HUES48 (cell line): Measurements from ENCODE around the gene ARHGEF3.

ENCODE experiments used
- H3K27ac ChIP-seq: one replicate; pipeline ENCODE4 v1.7.0; 2013; ENCODE audit warnings: low read depth, low read length, inconsistent platforms
- H3K27me3 ChIP-seq: 2 replicates; pipeline ENCODE4 v1.6.1; 2013; ENCODE audit warnings: mild to moderate bottlenecking, low read length; ENCODE audit not compliant: control insufficient read depth, insufficient read depth
- H3K36me3 ChIP-seq: 2 replicates; pipeline ENCODE4 v1.6.1; 2013; ENCODE audit warnings: low read length; ENCODE audit not compliant: control insufficient read depth, insufficient read depth
- H3K4me1 ChIP-seq: 2 replicates; pipeline ENCODE4 v1.6.1; 2013; ENCODE audit warnings: mild to moderate bottlenecking, low read length; ENCODE audit not compliant: control insufficient read depth, insufficient read depth
- H3K4me3 ChIP-seq: 2 replicates; pipeline ENCODE4 v1.5.1; 2013; ENCODE audit warnings: mild to moderate bottlenecking, low read depth, low read length
- H3K9ac ChIP-seq: 2 replicates; pipeline ENCODE4 v1.6.1; 2013; ENCODE audit warnings: mild to moderate bottlenecking, low read depth, low read length, moderate library complexity
- H3K9me3 ChIP-seq: 2 replicates; pipeline ENCODE4 v1.6.1; 2013; ENCODE audit warnings: low read length; ENCODE audit not compliant: control insufficient read depth, insufficient read depth

Gene ARHGEF3

GRCh38 chr3:56819016-56819809, 17.5 kb upstream of the ARHGEF3 start:
- Histone ChIP-seq H3K9me3 (no peaks in the 10 kb centered on the region), H3K9ac (no peak overlapping the region), H3K4me3 (no peak overlapping the region), H3K27me3 (no peaks in the 10 kb centered on the region), H3K36me3 (no peaks in the 10 kb centered on the region), H3K4me1 (peaks cover 22% of the 10 kb centered on the region), H3K27ac (peak overlapping the region; percentile 11)

- H3K36me3 ChIP-seq, result no peaks in the 10 kb centered on the region
- no peaks in the 10 kb centered on the region for H3K27me3 ChIP-seq
- H3K9ac ChIP-seq, result no peak overlapping the region
- H3K27ac ChIP-seq, result peak overlapping the region; percentile 11
- peaks cover 14% of the 10 kb centered on the region for H3K4me1 ChIP-seq
- no peaks in the 10 kb centered on the region for H3K9me3 ChIP-seq
- H3K4me3 ChIP-seq, result no peak overlapping the region
These were observed 16.6 kb upstream of the ARHGEF3 start for GRCh38 chr3:56818156-56818985.

- Histone ChIP-seq H3K27ac (no peak overlapping the region), H3K4me3 (no peak overlapping the region)
These were observed 15.9 kb upstream of the ARHGEF3 start for GRCh38 chr3:56817646-56818045.

GRCh38 chr3:56816061-56816460, 14.3 kb upstream of the ARHGEF3 start:
- Histone ChIP-seq H3K4me1 (peaks cover 8% of the 10 kb centered on the region; the same call in 1 of the 2 replicates), H3K27ac (no peak overlapping the region), H3K9ac (no peak overlapping the region), H3K4me3 (no peak overlapping the region), H3K36me3 (no peaks in the 10 kb centered on the region), H3K27me3 (no peaks in the 10 kb centered on the region), H3K9me3 (no peaks in the 10 kb centered on the region)

More at GRCh38 chr3:56817646-56818045, 15.9 kb upstream of the ARHGEF3 start:
- H3K36me3 ChIP-seq, result no peaks in the 10 kb centered on the region
- no peak overlapping the region for H3K9ac ChIP-seq
- peaks cover 12% of the 10 kb centered on the region; the same call in 1 of the 2 replicates for H3K4me1 ChIP-seq
- H3K9me3 ChIP-seq, result no peaks in the 10 kb centered on the region
- H3K27me3 ChIP-seq, result no peaks in the 10 kb centered on the region

GRCh38 chr3:56815589-56815988, 13.8 kb upstream of the ARHGEF3 start:
- H3K27ac ChIP-seq, result no peak overlapping the region
- no peaks in the 10 kb centered on the region for H3K27me3 ChIP-seq
- peaks cover 8% of the 10 kb centered on the region; the same call in 1 of the 2 replicates for H3K4me1 ChIP-seq

GRCh38 chr3:56813653-56813960, 11.9 kb upstream of the ARHGEF3 start:
- Histone ChIP-seq H3K9me3 (no peaks in the 10 kb centered on the region), H3K4me3 (no peak overlapping the region), H3K27ac (no peak overlapping the region), H3K36me3 (no peaks in the 10 kb centered on the region), H3K27me3 (no peaks in the 10 kb centered on the region), H3K4me1 (peaks cover 6% of the 10 kb centered on the region; the same call in 1 of the 2 replicates), H3K9ac (no peak overlapping the region)

More at GRCh38 chr3:56815589-56815988, 13.8 kb upstream of the ARHGEF3 start:
- H3K36me3 ChIP-seq, result no peaks in the 10 kb centered on the region
- H3K4me3 ChIP-seq, result no peak overlapping the region
- H3K9me3 ChIP-seq, result no peaks in the 10 kb centered on the region
- no peak overlapping the region for H3K9ac ChIP-seq

GRCh38 chr3:56812754-56813652, 11.3 kb upstream of the ARHGEF3 start:
- no peak overlapping the region for H3K4me3 ChIP-seq
- H3K36me3 ChIP-seq, result no peaks in the 10 kb centered on the region
- no peaks in the 10 kb centered on the region for H3K27me3 ChIP-seq
- H3K27ac ChIP-seq, result no peak overlapping the region
- peaks cover 6% of the 10 kb centered on the region; the same call in 1 of the 2 replicates for H3K4me1 ChIP-seq
- no peak overlapping the region for H3K9ac ChIP-seq
- no peaks in the 10 kb centered on the region for H3K9me3 ChIP-seq

GRCh38 chr3:56811546-56812202, 9.9 kb upstream of the ARHGEF3 start:
- no peaks in the 10 kb centered on the region for H3K36me3 ChIP-seq
- no peak overlapping the region for H3K27ac ChIP-seq
- peaks cover 6% of the 10 kb centered on the region; the same call in 1 of the 2 replicates for H3K4me1 ChIP-seq
- no peak overlapping the region for H3K4me3 ChIP-seq
- H3K9me3 ChIP-seq, result no peaks in the 10 kb centered on the region
- no peak overlapping the region for H3K9ac ChIP-seq
- H3K27me3 ChIP-seq, result no peaks in the 10 kb centered on the region

- no peak overlapping the region for H3K9ac ChIP-seq
- H3K27me3 ChIP-seq, result no peaks in the 10 kb centered on the region
- no peaks in the 10 kb centered on the region for H3K9me3 ChIP-seq
- peaks cover 6% of the 10 kb centered on the region; the same call in 1 of the 2 replicates for H3K4me1 ChIP-seq
- no peak overlapping the region for H3K27ac ChIP-seq
- no peaks in the 10 kb centered on the region for H3K36me3 ChIP-seq
- no peak overlapping the region for H3K4me3 ChIP-seq
These were observed 9.1 kb upstream of the ARHGEF3 start for GRCh38 chr3:56810577-56811545.
